Breast epithelium (tissue), 4 donors: Measurements from ENCODE around the gene IPO9. TPM values are rescaled to one million over a fixed set of nuclear protein-coding genes. Genes with fewer than 3 reads are reported as not detected.

Experiments used
- DNase-seq, 2 donors: peaks; one replicate each; pipeline ENCODE4 v3.0.0-alpha.2; 2019; ENCODE audit warnings: low spot score in 2 of 2
- H3K27ac ChIP-seq, 2 donors: fragments of 200-600 bp; sonication (generic) in 1 of 2; one replicate each; pipeline ENCODE4 v1.5.1; 2016 to 2019; ENCODE audit warnings: mild to moderate bottlenecking in 1 of 2
- H3K27me3 ChIP-seq, 2 donors: fragments of 200-600 bp; sonication (generic) in 1 of 2; one replicate each; pipeline versions ENCODE4 v1.5.1 to v1.6.0; 2017 to 2019; ENCODE audit warnings: control low read depth in 1 of 2, mild to moderate bottlenecking in 1 of 2
- H3K36me3 ChIP-seq: fragments of 200-600 bp; one replicate; pipeline ENCODE4 v1.5.1; 2019
- H3K4me1 ChIP-seq, 2 donors: fragments of 200-600 bp; sonication (generic); one replicate each; pipeline ENCODE4 v1.5.1; 2016 to 2019; ENCODE audit warnings: control low read depth in 1 of 2
- H3K4me3 ChIP-seq, 3 donors: fragments of 200-600 bp; sonication (generic); 1 replicate in 2 of 3; 2 replicates in 1 of 3; pipeline ENCODE4 v1.5.1; 2016 to 2019; ENCODE audit warnings: mild to moderate bottlenecking in 3 of 3, moderate library complexity in 2 of 3
- H3K9me3 ChIP-seq, 2 donors: fragments of 200-600 bp; sonication (generic) in 1 of 2; one replicate each; pipeline ENCODE4 v1.5.1; 2016 to 2019; ENCODE audit warnings: control low read depth in 1 of 2
- POLR2A ChIP-seq: fragments of 450-650 bp; IDR thresholded peaks from one replicate; pipeline ENCODE4 v1.6.1; 2016; ENCODE audit warnings: antibody characterized with exemption, mild to moderate bottlenecking, moderate library complexity
- POLR2AphosphoS5 ChIP-seq, 3 donors: sonication (generic); formaldehyde crosslinking; IDR thresholded peaks; one replicate each; pipeline ENCODE4 v1.6.1; 2017; ENCODE audit warnings: antibody characterized with exemption in 3 of 3
- intact Hi-C: fragments of 100-400 bp; cut with DNase I; formaldehyde crosslinking; loops from one replicate; pipeline ENCODE4 v1.15.1; 2023; ENCODE audit warnings: low total_unique reads
- total RNA-seq, 3 donors: library from RNA; depleted of rRNA; stranded (reverse); fragments of >200 nt; gene quantifications; one replicate each; pipeline ENCODE4 v1.1.0, GENCODE V29; 2016
- TF ChIP-seq, protein P1 (sequence below), 3 donors: fragments of 450-650 bp; IDR thresholded peaks; one replicate each; pipeline ENCODE4 v1.5.1; 2016 to 2017; ENCODE audit warnings: antibody characterized with exemption in 3 of 3, mild to moderate bottlenecking in 3 of 3, moderate library complexity in 3 of 3

The IPO9 gene
- total RNA-seq, 3 donors from 2014 or later, result 15.2 to 21.3 (median 18.1) TPM

- H3K27ac ChIP-seq, result peak overlapping the region; percentile 68 to 71
- no peaks in the 10 kb centered on the region for H3K27me3 ChIP-seq
- no peaks in the 10 kb centered on the region for H3K9me3 ChIP-seq
- DNase-seq, result no peak
- intact Hi-C loops, result no loop called here
- TF ChIP-seq, protein P1, sequence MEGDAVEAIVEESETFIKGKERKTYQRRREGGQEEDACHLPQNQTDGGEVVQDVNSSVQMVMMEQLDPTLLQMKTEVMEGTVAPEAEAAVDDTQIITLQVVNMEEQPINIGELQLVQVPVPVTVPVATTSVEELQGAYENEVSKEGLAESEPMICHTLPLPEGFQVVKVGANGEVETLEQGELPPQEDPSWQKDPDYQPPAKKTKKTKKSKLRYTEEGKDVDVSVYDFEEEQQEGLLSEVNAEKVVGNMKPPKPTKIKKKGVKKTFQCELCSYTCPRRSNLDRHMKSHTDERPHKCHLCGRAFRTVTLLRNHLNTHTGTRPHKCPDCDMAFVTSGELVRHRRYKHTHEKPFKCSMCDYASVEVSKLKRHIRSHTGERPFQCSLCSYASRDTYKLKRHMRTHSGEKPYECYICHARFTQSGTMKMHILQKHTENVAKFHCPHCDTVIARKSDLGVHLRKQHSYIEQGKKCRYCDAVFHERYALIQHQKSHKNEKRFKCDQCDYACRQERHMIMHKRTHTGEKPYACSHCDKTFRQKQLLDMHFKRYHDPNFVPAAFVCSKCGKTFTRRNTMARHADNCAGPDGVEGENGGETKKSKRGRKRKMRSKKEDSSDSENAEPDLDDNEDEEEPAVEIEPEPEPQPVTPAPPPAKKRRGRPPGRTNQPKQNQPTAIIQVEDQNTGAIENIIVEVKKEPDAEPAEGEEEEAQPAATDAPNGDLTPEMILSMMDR (IDR thresholded peaks at IDR 0.05), result no peak
- no peak for TF ChIP-seq POLR2A
- no peak for TF ChIP-seq POLR2AphosphoS5 (IDR thresholded peaks at IDR 0.05)
- no peaks in the 10 kb centered on the region for H3K36me3 ChIP-seq
- no peak overlapping the region for H3K4me3 ChIP-seq
- H3K4me1 ChIP-seq, result no peaks in the 10 kb centered on the region
These were observed 39.7 kb upstream of the IPO9 start for GRCh38 chr1:201789245-201789644.

DNA sequence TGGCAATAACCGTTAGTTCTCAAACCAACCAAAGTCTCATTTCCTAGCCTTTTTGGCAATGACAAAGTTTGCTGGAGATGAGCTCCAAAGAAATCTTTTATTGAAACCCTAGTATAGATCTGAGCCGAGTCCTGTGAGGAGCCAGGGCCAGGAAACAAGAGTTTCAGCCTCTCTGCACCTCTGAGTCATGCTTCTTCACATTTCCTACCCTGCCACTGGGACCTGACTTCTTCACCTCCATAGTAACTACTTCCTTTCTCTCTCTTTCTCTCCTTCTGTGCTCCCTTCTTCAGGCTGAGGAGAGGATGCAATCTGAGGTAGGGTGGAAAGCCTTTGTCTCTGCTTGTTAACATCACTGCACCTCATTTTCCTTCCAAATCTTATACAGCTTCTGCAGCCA, 38.7 kb upstream of the IPO9 start:
- no peaks in the 10 kb centered on the region for H3K4me1 ChIP-seq
- no peaks in the 10 kb centered on the region for H3K36me3 ChIP-seq
- intact Hi-C loops, result loop anchor here (5.0 kb wide), 1 partner anchor 233 kb away; no protein-coding TSS in a partner anchor

DNA sequence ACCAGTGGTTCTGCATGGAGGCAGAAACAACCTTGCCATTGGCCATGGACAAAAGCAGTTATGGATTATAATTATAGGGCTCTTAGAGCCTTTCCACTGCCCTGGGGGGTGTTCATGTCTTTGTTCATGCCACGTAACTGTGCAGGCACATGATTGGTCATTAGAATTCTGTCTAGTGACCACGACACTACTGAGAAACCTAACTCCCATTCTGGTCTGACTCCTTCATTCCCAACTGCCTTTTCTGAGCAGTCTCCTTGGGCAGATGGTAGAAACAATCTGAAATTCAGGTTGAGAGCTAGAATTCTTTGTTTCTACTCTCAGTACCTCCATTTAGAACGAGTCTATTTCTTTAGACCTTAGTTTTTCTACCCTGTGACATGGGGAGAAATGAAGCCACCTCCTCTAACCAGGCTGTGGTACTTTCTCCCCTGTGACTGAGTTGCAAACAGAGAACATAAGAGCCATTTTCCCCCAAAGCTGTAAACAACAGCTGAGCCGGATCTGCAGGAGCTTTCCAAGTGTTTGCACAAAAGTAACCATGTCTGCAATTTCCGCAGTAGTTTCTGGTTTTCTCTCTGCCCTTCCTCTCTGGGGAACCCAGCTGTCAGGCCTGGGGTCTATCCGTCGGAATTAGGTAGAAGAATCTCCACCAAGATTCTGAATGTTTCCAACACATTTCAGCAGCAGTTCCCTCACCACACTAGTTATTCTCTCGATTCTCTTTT, 37.7 kb upstream of the IPO9 start:
- no peaks in the 10 kb centered on the region for H3K36me3 ChIP-seq
- peak overlapping the region; percentile 68 to 71 for H3K27ac ChIP-seq
- DNase-seq, result no peak
- H3K9me3 ChIP-seq, result no peaks in the 10 kb centered on the region
- intact Hi-C loops, result loop anchor here (5.0 kb wide), 1 partner anchor 234 kb away; no protein-coding TSS in a partner anchor
- no peak overlapping the region for H3K4me3 ChIP-seq
- no peaks in the 10 kb centered on the region for H3K4me1 ChIP-seq
- TF ChIP-seq POLR2AphosphoS5 (IDR thresholded peaks at IDR 0.05) (no peak), POLR2A (no peak)
- TF ChIP-seq, protein P1 (IDR thresholded peaks at IDR 0.05), result no peak
- no peaks in the 10 kb centered on the region for H3K27me3 ChIP-seq

More for the DNA sequence above, 38.7 kb upstream of the IPO9 start:
- no peaks in the 10 kb centered on the region for H3K9me3 ChIP-seq
- H3K27ac ChIP-seq, result peak overlapping the region; percentile 68 to 71
- no peaks in the 10 kb centered on the region for H3K27me3 ChIP-seq
- no peak overlapping the region for H3K4me3 ChIP-seq
- TF ChIP-seq POLR2AphosphoS5 (IDR thresholded peaks at IDR 0.05) (no peak), POLR2A (no peak)
- TF ChIP-seq, protein P1 (IDR thresholded peaks at IDR 0.05), result no peak
- no peak for DNase-seq

GRCh38 chr1:201791779-201792173, 37.2 kb upstream of the IPO9 start:
- no peak overlapping the region for H3K4me3 ChIP-seq
- intact Hi-C loops, result loop anchor here (5.0 kb wide), 1 partner anchor 234 kb away; no protein-coding TSS in a partner anchor
- DNase-seq, result no peak
- TF ChIP-seq POLR2AphosphoS5 (IDR thresholded peaks at IDR 0.05) (no peak), POLR2A (no peak)
- TF ChIP-seq, protein P1 (IDR thresholded peaks at IDR 0.05), result no peak
- peak overlapping the region; percentile 68 to 71 for H3K27ac ChIP-seq
- H3K27me3 ChIP-seq, result no peaks in the 10 kb centered on the region
- no peaks in the 10 kb centered on the region for H3K36me3 ChIP-seq
- H3K4me1 ChIP-seq, result no peaks in the 10 kb centered on the region
- no peaks in the 10 kb centered on the region for H3K9me3 ChIP-seq

- no peaks in the 10 kb centered on the region for H3K27me3 ChIP-seq
- DNase-seq, result peak; percentile 76 to 82
- no peak overlapping the region for H3K4me3 ChIP-seq
- no peaks in the 10 kb centered on the region for H3K36me3 ChIP-seq
- H3K9me3 ChIP-seq, result no peaks in the 10 kb centered on the region
- H3K27ac ChIP-seq, result peak overlapping the region in 1 of 2 donors; percentile 68
- TF ChIP-seq POLR2A, result no peak
- peak; percentile 12 to 67 (median 41) for TF ChIP-seq POLR2AphosphoS5 (IDR thresholded peaks at IDR 0.05)
- TF ChIP-seq, protein P1 (IDR thresholded peaks at IDR 0.05), result peak; percentile 98 to 99 (median 98)
- no peaks in the 10 kb centered on the region for H3K4me1 ChIP-seq
- intact Hi-C loops, result loop anchor here (5.0 kb wide), 1 partner anchor 235 kb away; no protein-coding TSS in a partner anchor
These were observed 36.2 kb upstream of the IPO9 start for GRCh38 chr1:201792534-201793305.
